ENCODE measurements around the gene DNAJC3.
"Not testable (repeated sequence)": the region's sequence is repeated elsewhere in the genome, so short reads cannot be mapped to it uniquely, and the experiment has no call there.

GRCh38 chr13:95712846-95713245 lies 35.9 kb downstream of the DNAJC3 start:
- TF ChIP-seq CTCF (IDR thresholded peaks at IDR 0.05); ZFX (IDR thresholded peaks at IDR 0.05; ENCODE audit: borderline replicate concordance): not testable (repeated sequence)
